Activated naive CD4-positive, alpha-beta T cell treated with anti-CD3 and anti-CD28 coated beads for 36 hours (primary cell): ENCODE measurements around the gene LRRC45. TPM values are rescaled to one million over a fixed set of nuclear protein-coding genes. Genes with fewer than 3 reads are reported as not detected.

Source experiments
- CTCF ChIA-PET: fragments of 350-600 bp; sonication (Branson Sonifier 250); formaldehyde crosslinking; loops from one replicate; lab custom pipeline; 2021; ENCODE audit warnings: antibody characterized with exemption; lab: Charles Lee
- DNase-seq: peaks from one replicate; pipeline ENCODE4 v3.0.0-alpha.2; 2020
- H3K27ac Mint-ChIP-seq: one replicate; pipeline ENCODE4 v1.8.0; 2021; ENCODE audit warnings: mild to moderate bottlenecking, mixed read lengths
- H3K27me3 Mint-ChIP-seq: one replicate; pipeline ENCODE4 v1.8.0; 2021; ENCODE audit warnings: low read depth, mixed read lengths
- H3K36me3 Mint-ChIP-seq: one replicate; pipeline ENCODE4 v1.8.0; 2021; ENCODE audit warnings: low read depth, mixed read lengths
- H3K4me1 Mint-ChIP-seq: one replicate; pipeline ENCODE4 v1.8.0; 2021; ENCODE audit warnings: low read depth, mixed read lengths
- H3K4me3 Mint-ChIP-seq: one replicate; pipeline ENCODE4 v1.8.0; 2021; ENCODE audit warnings: mild to moderate bottlenecking, moderate library complexity, mixed read lengths
- H3K9me3 Mint-ChIP-seq: one replicate; pipeline ENCODE4 v1.8.0; 2021; ENCODE audit warnings: mixed read lengths
- intact Hi-C: fragments of 100-400 bp; cut with micrococcal nuclease; formaldehyde crosslinking; loops from one replicate; pipeline ENCODE4 v1.15.1; 2023
- total RNA-seq, 2 experiments: library from RNA; stranded (reverse); gene quantifications; one replicate each; pipeline ENCODE4 v1.2.3, GENCODE V29; 2021

The LRRC45 gene
- total RNA-seq, 2 experiments from 2014 or later: 12.0 to 12.5 TPM

- intact Hi-C loops: no loop called here
- peaks cover 3% of the 10 kb centered on the region for H3K36me3 Mint-ChIP-seq
- peaks cover 10% of the 10 kb centered on the region for H3K4me1 Mint-ChIP-seq
- H3K27me3 Mint-ChIP-seq: no peaks in the 10 kb centered on the region
- no peak for DNase-seq
- H3K9me3 Mint-ChIP-seq: no peaks in the 10 kb centered on the region
- CTCF ChIA-PET: no interaction called here
- no peak overlapping the region for H3K4me3 Mint-ChIP-seq
- H3K27ac Mint-ChIP-seq: no peak overlapping the region
Observed at GRCh38 chr17:82047379-82047778, 24.3 kb downstream of the LRRC45 start.

- no peak for DNase-seq
- Mint-ChIP-seq H3K27me3 (no peaks in the 10 kb centered on the region), H3K9me3 (no peaks in the 10 kb centered on the region), H3K27ac (no peak overlapping the region), H3K4me1 (peaks cover 14% of the 10 kb centered on the region), H3K36me3 (peaks cover 3% of the 10 kb centered on the region), H3K4me3 (no peak overlapping the region)
- CTCF ChIA-PET: no interaction called here
- intact Hi-C loops: no loop called here
Observed at GRCh38 chr17:82047914-82048570, 24.9 kb downstream of the LRRC45 start.

- CTCF ChIA-PET: no interaction called here
- no peak overlapping the region for H3K27ac Mint-ChIP-seq
- H3K4me1 Mint-ChIP-seq: peaks cover 19% of the 10 kb centered on the region
- no peak overlapping the region for H3K4me3 Mint-ChIP-seq
- H3K36me3 Mint-ChIP-seq: peaks cover 3% of the 10 kb centered on the region
- H3K27me3 Mint-ChIP-seq: no peaks in the 10 kb centered on the region
- DNase-seq: no peak
- H3K9me3 Mint-ChIP-seq: no peaks in the 10 kb centered on the region
- intact Hi-C loops: no loop called here
Observed at GRCh38 chr17:82048571-82048971, 25.5 kb downstream of the LRRC45 start.

- Mint-ChIP-seq H3K27me3 (no peaks in the 10 kb centered on the region), H3K4me3 (peak overlapping the region; percentile 34), H3K4me1 (peaks cover 22% of the 10 kb centered on the region), H3K36me3 (peaks cover 3% of the 10 kb centered on the region), H3K9me3 (no peaks in the 10 kb centered on the region), H3K27ac (no peak overlapping the region)
- CTCF ChIA-PET: no interaction called here
- DNase-seq: no peak
- intact Hi-C loops: no loop called here
Observed at GRCh38 chr17:82049106-82049505, 26.0 kb downstream of the LRRC45 start.

- H3K9me3 Mint-ChIP-seq: no peaks in the 10 kb centered on the region
Observed at GRCh38 chr17:82049521-82049971, 26.4 kb downstream of the LRRC45 start.

GRCh38 chr17:82050152-82050760 is 27.2 kb downstream of the LRRC45 start:
- Mint-ChIP-seq H3K27ac (no peak overlapping the region), H3K27me3 (no peaks in the 10 kb centered on the region), H3K4me1 (peaks cover 22% of the 10 kb centered on the region), H3K36me3 (peaks cover 3% of the 10 kb centered on the region), H3K9me3 (no peaks in the 10 kb centered on the region), H3K4me3 (peak overlapping the region; percentile 82)
- no peak for DNase-seq
- CTCF ChIA-PET: interaction anchor here (0.5 to 1.4 kb wide), 2 partner anchors 13 to 149 kb away, joined by 3 read pairs; partner anchors contain the start of gene DCXR
- intact Hi-C loops: no loop called here

More at GRCh38 chr17:82049521-82049971, 26.4 kb downstream of the LRRC45 start:
- peaks cover 3% of the 10 kb centered on the region for H3K36me3 Mint-ChIP-seq
- CTCF ChIA-PET: no interaction called here
- H3K27ac Mint-ChIP-seq: no peak overlapping the region
- H3K27me3 Mint-ChIP-seq: no peaks in the 10 kb centered on the region
- no peak overlapping the region for H3K4me3 Mint-ChIP-seq
- H3K4me1 Mint-ChIP-seq: peaks cover 22% of the 10 kb centered on the region
- DNase-seq: no peak
- intact Hi-C loops: no loop called here

GRCh38 chr17:82050761-82051641 is 27.9 kb downstream of the LRRC45 start:
- CTCF ChIA-PET: interaction anchor here (1.4 kb wide), 1 partner anchor 13 kb away, joined by 3 read pairs; the partner anchor contains the start of gene DCXR
- H3K9me3 Mint-ChIP-seq: no peaks in the 10 kb centered on the region
- peak overlapping the region; percentile 56 for H3K27ac Mint-ChIP-seq
- H3K36me3 Mint-ChIP-seq: peaks cover 3% of the 10 kb centered on the region
- no peak for DNase-seq
- H3K4me3 Mint-ChIP-seq: peak overlapping the region; percentile 82
- intact Hi-C loops: no loop called here
- no peaks in the 10 kb centered on the region for H3K27me3 Mint-ChIP-seq
- peaks cover 22% of the 10 kb centered on the region for H3K4me1 Mint-ChIP-seq

- intact Hi-C loops: no loop called here
- peak; percentile 80 for DNase-seq
- peak within 1 kb of the TSS; percentile 84 for H3K4me3 Mint-ChIP-seq
- no peaks in the 10 kb centered on the region for H3K36me3 Mint-ChIP-seq
- CTCF ChIA-PET: no interaction called here
- H3K27me3 Mint-ChIP-seq: no peaks in the 10 kb centered on the region
- H3K4me1 Mint-ChIP-seq: peaks cover 22% of the 10 kb centered on the region
- H3K9me3 Mint-ChIP-seq: no peaks in the 10 kb centered on the region
- peak within 1 kb of the TSS; percentile 56 for H3K27ac Mint-ChIP-seq
Observed at GRCh38 chr17:82051776-82052637, 28.9 kb downstream of the LRRC45 start, which contains the start of the genes GPS1 and RFNG. Gene GPS1, plus strand, starts transcription at chr17:82051898. Its CDS starts 34 bp downstream, at chr17:82051932. Gene RFNG, minus strand, starts transcription at chr17:82051811. Its CDS starts 45 bp downstream, at chr17:82051766.

GRCh38 chr17:82052638-82053059 is 29.5 kb downstream of the LRRC45 start:
- H3K27ac Mint-ChIP-seq: peak overlapping the region; percentile 41
- CTCF ChIA-PET: no interaction called here
- intact Hi-C loops: no loop called here

GRCh38 chr17:82053130-82053529 is 30.0 kb downstream of the LRRC45 start:
- H3K27ac Mint-ChIP-seq: no peak overlapping the region
- intact Hi-C loops: no loop called here
- peaks cover 22% of the 10 kb centered on the region for H3K4me1 Mint-ChIP-seq
- H3K36me3 Mint-ChIP-seq: peaks cover 2% of the 10 kb centered on the region
- DNase-seq: no peak
- peak overlapping the region; percentile 84 for H3K4me3 Mint-ChIP-seq
- H3K9me3 Mint-ChIP-seq: no peaks in the 10 kb centered on the region
- CTCF ChIA-PET: no interaction called here
- H3K27me3 Mint-ChIP-seq: no peaks in the 10 kb centered on the region

More at GRCh38 chr17:82052638-82053059, 29.5 kb downstream of the LRRC45 start:
- no peaks in the 10 kb centered on the region for H3K36me3 Mint-ChIP-seq
- H3K4me3 Mint-ChIP-seq: peak overlapping the region; percentile 84
- H3K4me1 Mint-ChIP-seq: peaks cover 22% of the 10 kb centered on the region
- DNase-seq: no peak
- no peaks in the 10 kb centered on the region for H3K27me3 Mint-ChIP-seq
- H3K9me3 Mint-ChIP-seq: no peaks in the 10 kb centered on the region

- DNase-seq: no peak
Observed at GRCh38 chr17:82053556-82054263, 30.6 kb downstream of the LRRC45 start.

More at GRCh38 chr17:82053556-82054263, 30.6 kb downstream of the LRRC45 start:
- H3K9me3 Mint-ChIP-seq: no peaks in the 10 kb centered on the region
- CTCF ChIA-PET: interaction anchor here (0.6 kb wide), 1 partner anchor 15 kb away, joined by 3 read pairs; no protein-coding TSS in a partner anchor
- H3K36me3 Mint-ChIP-seq: peaks cover 2% of the 10 kb centered on the region
- intact Hi-C loops: no loop called here
- H3K27me3 Mint-ChIP-seq: no peaks in the 10 kb centered on the region
- no peak overlapping the region for H3K27ac Mint-ChIP-seq
- H3K4me3 Mint-ChIP-seq: peak overlapping the region; percentile 84
- peaks cover 22% of the 10 kb centered on the region for H3K4me1 Mint-ChIP-seq
